ENCODE measurements around the gene MCC.

- TF ChIP-seq CTCF (IDR thresholded peaks at IDR 0.05; ENCODE audit: insufficient read depth, low read depth, low read length) (no peak), EZH2 (IDR thresholded peaks at IDR 0.05; ENCODE audit: insufficient read depth, low read length) (no peak)
Observed at GRCh38 chr5:113047733-113048652, 440.3 kb downstream of the MCC start.
